Mucosa of descending colon (tissue), 3 donors: ENCODE results near the gene C1orf146. TPM values are rescaled to one million over a fixed set of nuclear protein-coding genes. Genes with fewer than 3 reads are reported as not detected.

Source experiments
- ATAC-seq: fragments of 200-7000 bp; cut with Tn5 transposase; one replicate; pipeline ENCODE4 v1.9.1; 2020; ENCODE audit warnings: mild to moderate bottlenecking, moderate library complexity
- DNase-seq, 3 donors: peaks; one replicate each; pipeline ENCODE4 v3.0.0-alpha.2; 2020
- H3K36me3 ChIP-seq: fragments of 200-600 bp; one replicate; pipeline ENCODE4 v1.8.0; 2021; ENCODE audit warnings: low read depth, mild to moderate bottlenecking
- H3K4me1 ChIP-seq: fragments of 200-600 bp; one replicate; pipeline ENCODE4 v1.8.0; 2021; ENCODE audit warnings: low read depth, mild to moderate bottlenecking
- H3K4me3 ChIP-seq: fragments of 200-600 bp; one replicate; pipeline ENCODE4 v1.8.0; 2021; ENCODE audit warnings: mild to moderate bottlenecking
- H3K9me3 ChIP-seq: fragments of 200-600 bp; one replicate; pipeline ENCODE4 v1.8.0; 2021; ENCODE audit warnings: mild to moderate bottlenecking
- intact Hi-C, 2 donors: fragments of 100-400 bp; cut with DNase I in 1 of 2; cut with micrococcal nuclease in 1 of 2; formaldehyde crosslinking; loops; one replicate each; pipeline versions ENCODE4 v1.11.0 to v1.11.1; 2022; cut with DNase I, micrococcal nuclease
- long read RNA-seq, 2 donors: library from polyadenylated mRNA; unstranded; transcript quantifications; one replicate each; pipeline ENCODE4 v2.0.0, GENCODE V29; 2019 to 2021
- total RNA-seq, 3 donors: library from RNA; stranded (reverse); fragmentation: NEBNext Ultra II Directional in 2 of 3; extraction: Animal tissue kit (Norgen Biotek cat#: 25700) in 2 of 3; gene quantifications; one replicate each; pipeline versions ENCODE4 v1.2.1 to v1.2.4, GENCODE V29; 2021 to 2023
- TF ChIP-seq, protein P1 (sequence below): fragments of 200-600 bp; IDR thresholded peaks from one replicate; pipeline ENCODE4 v1.8.0; 2022; ENCODE audit warnings: antibody characterized with exemption, mild to moderate bottlenecking
- donor health status: DM: no; HTN: no; CAD: no; lungs with moderate emphysema.
- donor health status: DM: no; HTN: no; CAD: no.
- donor health status: DM: no; HTN: yes; CAD: no.

C1orf146 gene, protein sequence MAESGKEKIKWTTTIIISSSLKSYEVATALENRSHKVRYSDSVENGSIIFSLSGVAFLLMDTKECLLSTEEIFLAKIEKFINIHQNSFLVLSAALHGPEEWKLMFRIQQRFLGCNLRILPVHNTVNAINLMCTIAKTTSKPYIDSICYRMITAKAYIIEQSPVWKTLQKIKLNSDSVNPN
- not detected for total RNA-seq
- long read RNA-seq, donor 1 = 0 reads
- long read RNA-seq, donor 2 = 0 reads

DNA sequence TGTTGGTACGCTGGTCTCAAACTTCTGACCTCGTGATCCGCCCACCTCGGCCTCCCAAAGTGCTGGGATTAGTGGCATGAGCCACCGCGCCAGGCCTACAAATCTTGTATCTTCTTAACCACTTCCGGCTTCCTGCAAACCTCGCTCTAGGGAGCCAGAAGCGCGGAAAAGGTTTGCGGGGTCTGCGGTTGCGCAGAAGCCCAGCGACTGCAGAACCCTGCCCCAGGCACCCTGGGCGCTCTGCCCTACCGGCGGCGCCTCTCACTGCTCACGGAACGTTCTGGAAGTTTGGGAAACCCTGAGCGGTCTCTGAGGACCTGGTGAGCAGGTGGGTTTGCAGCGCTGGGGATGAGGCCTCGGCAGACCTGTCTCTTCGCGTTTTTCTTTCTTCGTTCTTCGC, at the start of gene C1orf146:
TSS of gene C1orf146 (plus strand) at position 195 of the 400 bp plus-strand sequence. CDS start 13,506 bp downstream, outside the sequence.
- ATAC-seq = no peak
- no peaks in the 10 kb centered on the region for H3K4me1 ChIP-seq
- no peak for DNase-seq
- TF ChIP-seq, protein P1, sequence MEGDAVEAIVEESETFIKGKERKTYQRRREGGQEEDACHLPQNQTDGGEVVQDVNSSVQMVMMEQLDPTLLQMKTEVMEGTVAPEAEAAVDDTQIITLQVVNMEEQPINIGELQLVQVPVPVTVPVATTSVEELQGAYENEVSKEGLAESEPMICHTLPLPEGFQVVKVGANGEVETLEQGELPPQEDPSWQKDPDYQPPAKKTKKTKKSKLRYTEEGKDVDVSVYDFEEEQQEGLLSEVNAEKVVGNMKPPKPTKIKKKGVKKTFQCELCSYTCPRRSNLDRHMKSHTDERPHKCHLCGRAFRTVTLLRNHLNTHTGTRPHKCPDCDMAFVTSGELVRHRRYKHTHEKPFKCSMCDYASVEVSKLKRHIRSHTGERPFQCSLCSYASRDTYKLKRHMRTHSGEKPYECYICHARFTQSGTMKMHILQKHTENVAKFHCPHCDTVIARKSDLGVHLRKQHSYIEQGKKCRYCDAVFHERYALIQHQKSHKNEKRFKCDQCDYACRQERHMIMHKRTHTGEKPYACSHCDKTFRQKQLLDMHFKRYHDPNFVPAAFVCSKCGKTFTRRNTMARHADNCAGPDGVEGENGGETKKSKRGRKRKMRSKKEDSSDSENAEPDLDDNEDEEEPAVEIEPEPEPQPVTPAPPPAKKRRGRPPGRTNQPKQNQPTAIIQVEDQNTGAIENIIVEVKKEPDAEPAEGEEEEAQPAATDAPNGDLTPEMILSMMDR = no peak
- H3K4me3 ChIP-seq = no peak within 1 kb of the TSS
- H3K9me3 ChIP-seq = no peaks in the 10 kb centered on the region
- no peaks in the 10 kb centered on the region for H3K36me3 ChIP-seq
- intact Hi-C loops = no loop called here

DNA sequence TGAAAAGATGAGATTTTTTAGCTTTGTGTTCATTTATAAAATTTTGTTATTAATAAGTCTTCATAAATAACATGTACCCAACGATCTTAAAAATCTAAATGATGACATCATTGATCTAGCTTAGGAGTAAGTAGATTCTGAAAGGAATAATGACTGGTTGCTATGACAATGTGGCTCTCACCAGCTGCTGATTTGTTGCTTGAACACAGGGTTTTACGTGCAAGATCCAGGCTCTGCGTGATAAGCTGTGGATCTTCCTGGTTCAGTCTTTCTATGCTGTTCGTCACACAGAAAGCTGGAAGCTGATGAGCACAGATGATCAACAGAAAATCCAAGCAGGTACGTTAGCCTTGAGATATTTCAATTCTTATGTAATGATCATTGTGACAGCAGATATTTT, 49.1 kb upstream of the C1orf146 start:
- ATAC-seq (no peak), DNase-seq (no peak)
- Histone ChIP-seq H3K36me3 (no peaks in the 10 kb centered on the region), H3K4me3 (no peak overlapping the region), H3K4me1 (no peaks in the 10 kb centered on the region), H3K9me3 (no peaks in the 10 kb centered on the region)
- intact Hi-C loops = no loop called here
- TF ChIP-seq, protein P1 = no peak

DNA sequence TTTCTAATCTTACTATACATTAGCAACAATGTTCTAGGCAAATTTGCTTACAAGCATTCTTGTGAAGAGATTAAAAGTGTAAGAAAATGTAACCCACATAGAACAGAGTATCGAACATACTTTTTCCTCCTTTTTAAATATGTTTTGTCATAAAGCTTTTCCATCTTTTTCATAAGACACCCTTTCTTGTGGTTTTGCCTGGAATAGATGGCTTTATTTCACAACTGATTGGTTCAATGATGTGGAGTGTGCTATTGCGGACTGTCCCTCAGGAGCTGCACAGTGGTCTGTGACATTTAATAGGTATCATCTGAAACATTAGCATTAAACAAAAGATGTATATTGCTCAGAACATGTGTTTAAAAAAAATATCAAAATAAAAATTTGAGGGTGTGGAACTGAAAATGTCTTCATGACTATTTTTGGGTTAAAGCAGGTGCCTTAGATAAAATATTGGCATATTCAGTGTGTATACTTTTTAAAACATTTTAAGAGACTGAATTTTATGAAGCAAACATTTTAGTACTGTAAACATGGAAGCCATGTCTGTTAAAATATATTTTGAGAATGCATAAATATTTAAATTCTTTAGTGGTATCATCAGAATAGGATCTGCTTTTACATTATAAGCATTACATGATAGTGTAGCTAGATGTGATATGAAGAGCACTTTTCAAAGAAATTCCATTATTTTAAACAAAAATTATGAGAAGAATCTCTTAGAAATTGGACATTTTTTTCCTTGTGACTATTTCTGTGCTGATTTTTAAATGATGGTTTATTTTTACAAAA, 48.3 kb upstream of the C1orf146 start:
- intact Hi-C loops = no loop called here
- ATAC-seq = no peak

DNA sequence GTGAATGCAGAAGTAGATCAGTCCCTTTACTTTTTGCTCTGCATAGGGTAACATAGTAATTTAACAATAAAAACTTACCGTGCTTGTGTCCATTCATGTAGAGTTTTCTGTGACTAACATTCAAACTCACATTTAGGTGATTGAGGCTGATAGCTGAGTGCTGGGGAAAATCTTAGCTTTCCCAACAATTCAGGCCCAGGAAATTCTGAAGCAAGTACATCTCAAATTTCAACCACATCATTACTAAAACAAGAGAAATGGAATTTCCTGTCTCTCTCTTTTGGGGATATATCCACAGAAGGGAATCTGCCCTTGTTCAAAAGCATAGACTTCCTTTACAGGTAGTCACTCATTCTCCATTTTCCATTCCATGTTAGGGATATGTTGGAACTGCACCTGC, 33.1 kb upstream of the C1orf146 start:
- ATAC-seq = no peak
- intact Hi-C loops = no loop called here
- DNase-seq = no peak
- Histone ChIP-seq H3K4me1 (no peaks in the 10 kb centered on the region), H3K9me3 (no peaks in the 10 kb centered on the region), H3K4me3 (no peak overlapping the region), H3K36me3 (no peaks in the 10 kb centered on the region)
- TF ChIP-seq, protein P1 = no peak

More for the DNA sequence above, 48.3 kb upstream of the C1orf146 start:
- H3K4me1 ChIP-seq = no peaks in the 10 kb centered on the region
- DNase-seq = no peak
- no peaks in the 10 kb centered on the region for H3K9me3 ChIP-seq
- H3K4me3 ChIP-seq = no peak overlapping the region
- no peaks in the 10 kb centered on the region for H3K36me3 ChIP-seq
- TF ChIP-seq, protein P1 = no peak

DNA sequence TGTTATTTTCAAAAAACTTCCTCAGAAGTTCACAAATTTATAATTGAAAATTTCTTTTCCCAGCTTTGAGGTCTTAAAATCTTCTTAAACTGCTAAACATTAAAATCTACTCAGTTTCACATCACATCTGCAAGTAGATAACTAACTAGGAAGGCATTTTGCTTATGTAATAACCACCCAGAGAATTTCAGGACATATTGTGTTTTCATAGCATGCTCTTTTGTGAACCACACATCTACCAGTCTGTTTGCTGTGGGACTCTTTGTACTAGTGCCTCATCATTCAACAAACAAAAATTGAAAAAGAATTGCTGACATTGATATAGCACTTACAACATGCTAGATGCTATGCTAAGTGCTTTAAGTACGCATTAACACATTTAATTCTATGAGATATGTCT, 31.6 kb upstream of the C1orf146 start:
- no peaks in the 10 kb centered on the region for H3K4me1 ChIP-seq
- intact Hi-C loops = no loop called here

More for the DNA sequence above, 31.6 kb upstream of the C1orf146 start:
- Histone ChIP-seq H3K4me3 (no peak overlapping the region), H3K9me3 (no peaks in the 10 kb centered on the region), H3K36me3 (no peaks in the 10 kb centered on the region)
- ATAC-seq (no peak), DNase-seq (no peak)
- TF ChIP-seq, protein P1 = no peak
